IMR-90 (cell line): Measurements from ENCODE around the gene IVL. TPM values are rescaled to one million over a fixed set of nuclear protein-coding genes. Genes with fewer than 3 reads are reported as not detected.

Experiments used
- ATAC-seq: fragments of 200-7000 bp; cut with Tn5 transposase; 2 replicates; pipeline ENCODE4 v1.9.1; 2020; ENCODE audit warnings: low read depth, mild to moderate bottlenecking, moderate library complexity
- BruUV-seq: library from RNA; stranded (reverse); fragments of 400-500 nt; replicated peaks from 2 replicates; lab custom pipeline; 2021; lab: Mats Ljungman, UMichigan
- CTCF ChIA-PET: fragments of 300-600 bp; formaldehyde crosslinking; extraction: SDS; loops from one replicate; lab custom pipeline; 2021; ENCODE audit warnings: antibody characterized with exemption; lab: Yijun Ruan, JAX
- POLR2A ChIA-PET: fragments of 300-600 bp; sonication (Branson Sonifier 250); formaldehyde crosslinking; loops from one replicate; lab custom pipeline; 2022; ENCODE audit warnings: antibody characterized with exemption; ENCODE audit not compliant: unreplicated experiment; lab: Charles Lee
- DNase-seq: peaks from one replicate; pipeline ENCODE4 v3.0.0; 2013
- H2AFZ ChIP-seq: replicated peaks from 2 replicates; pipeline ENCODE3; 2013; ENCODE audit warnings: low read length, mild to moderate bottlenecking; ENCODE audit not compliant: poor library complexity
- H2AK5ac ChIP-seq: 2 replicates; pipeline ENCODE4 v1.6.1; 2013; ENCODE audit warnings: low read depth, low read length, inconsistent platforms
- H2AK9ac ChIP-seq: replicated peaks from 2 replicates; pipeline ENCODE3; 2013; ENCODE audit warnings: mild to moderate bottlenecking, low read depth, low read length, moderate library complexity; ENCODE audit not compliant: poor library complexity
- H2BK120ac ChIP-seq: 2 replicates; pipeline ENCODE4 v1.6.1; 2013; ENCODE audit warnings: low read depth, low read length, inconsistent platforms
- H2BK15ac ChIP-seq: 3 replicates; pipeline ENCODE4 v1.6.1; 2013; ENCODE audit warnings: low read depth, low read length, inconsistent platforms
- H2BK20ac ChIP-seq: 2 replicates; pipeline ENCODE4 v1.6.1; 2013; ENCODE audit warnings: low read depth, mild to moderate bottlenecking, inconsistent platforms, low read length, moderate library complexity
- H2BK5ac ChIP-seq: 2 replicates; pipeline ENCODE4 v1.6.1; 2013; ENCODE audit warnings: mild to moderate bottlenecking, low read depth, low read length, inconsistent platforms; ENCODE audit not compliant: poor library complexity, severe bottlenecking
- H3K14ac ChIP-seq: replicated peaks from 2 replicates; pipeline ENCODE4 v1.6.1; 2013; ENCODE audit warnings: low read depth, low read length, inconsistent platforms
- H3K18ac ChIP-seq: 2 replicates; pipeline ENCODE4 v1.6.1; 2013; ENCODE audit warnings: low read depth, low read length, control low read depth
- H3K23ac ChIP-seq: 2 replicates; pipeline ENCODE4 v1.6.1; 2013; ENCODE audit warnings: low read depth, low read length, inconsistent platforms
- H3K27ac ChIP-seq: 2 replicates; pipeline ENCODE4 v1.5.1; 2013; ENCODE audit warnings: mild to moderate bottlenecking, control low read depth, low read length; ENCODE audit not compliant: insufficient read depth
- H3K27me3 ChIP-seq: 2 replicates; pipeline ENCODE4 v1.6.1; 2013; ENCODE audit warnings: low read length; ENCODE audit not compliant: control insufficient read depth, insufficient read depth
- H3K36me3 ChIP-seq: 2 replicates; pipeline ENCODE4 v1.6.1; 2013; ENCODE audit warnings: low read length, mixed read lengths; ENCODE audit not compliant: control insufficient read depth, insufficient read depth
- H3K4ac ChIP-seq: 2 replicates; pipeline ENCODE4 v1.6.1; 2013; ENCODE audit warnings: low read depth, low read length, inconsistent platforms
- H3K4me1 ChIP-seq: 2 replicates; pipeline ENCODE4 v1.6.1; 2013; ENCODE audit warnings: low read length, mixed read lengths; ENCODE audit not compliant: control insufficient read depth, insufficient read depth
- H3K4me2 ChIP-seq: 2 replicates; pipeline ENCODE4 v1.6.1; 2013; ENCODE audit warnings: low read depth, mild to moderate bottlenecking, control low read depth, low read length, moderate library complexity
- H3K4me3 ChIP-seq: 2 replicates; pipeline ENCODE4 v1.5.1; 2013; ENCODE audit warnings: low read depth, mild to moderate bottlenecking, control low read depth, low read length, moderate library complexity; ENCODE audit not compliant: insufficient read depth
- H3K56ac ChIP-seq: 2 replicates; pipeline ENCODE4 v1.6.1; 2013; ENCODE audit warnings: low read length, inconsistent platforms; ENCODE audit not compliant: insufficient read depth; ENCODE audit errors: extremely low read depth
- H3K79me1 ChIP-seq, 2 experiments: 2 replicates each; pipeline ENCODE4 v1.6.1; 2013; ENCODE audit warnings: low read length in 2 of 2, inconsistent platforms in 1 of 2, low read depth in 1 of 2
- H3K9ac ChIP-seq: 2 replicates; pipeline ENCODE4 v1.6.1; 2013; ENCODE audit warnings: low read depth, low read length, control low read depth
- H3K9me1 ChIP-seq: 2 replicates; pipeline ENCODE4 v1.6.1; 2013; ENCODE audit warnings: low read length, inconsistent platforms; ENCODE audit not compliant: insufficient read depth
- H3K9me3 ChIP-seq: 2 replicates; pipeline ENCODE4 v1.6.1; 2013; ENCODE audit warnings: low read length; ENCODE audit not compliant: control insufficient read depth, insufficient read depth
- H4K20me1 ChIP-seq: 2 replicates; pipeline ENCODE4 v1.6.1; 2013; ENCODE audit warnings: low read length, inconsistent platforms; ENCODE audit not compliant: insufficient read depth
- H4K5ac ChIP-seq: 2 replicates; pipeline ENCODE4 v1.6.1; 2013; ENCODE audit warnings: mild to moderate bottlenecking, low read depth, low read length, control low read depth
- H4K8ac ChIP-seq, 2 experiments: 2 replicates each; pipeline ENCODE4 v1.6.1; 2013; ENCODE audit warnings: low read depth in 2 of 2, low read length in 2 of 2, control low read depth in 1 of 2, inconsistent platforms in 1 of 2
- H4K91ac ChIP-seq: 2 replicates; pipeline ENCODE4 v1.6.1; 2013; ENCODE audit warnings: low read depth, low read length, inconsistent platforms; ENCODE audit not compliant: insufficient read depth
- CEBPB ChIP-seq: IDR thresholded peaks from 2 replicates; pipeline ENCODE4 v1.6.1; 2012; ENCODE audit warnings: low read depth, low read length, improper control_type of control experiment
- ELK1 ChIP-seq: fragments of 150-350 bp; IDR thresholded peaks from 2 replicates; pipeline ENCODE4 v1.6.1; 2016; ENCODE audit warnings: low read depth, mild to moderate bottlenecking, low read length, moderate library complexity, borderline replicate concordance
- MAZ ChIP-seq: IDR thresholded peaks from 2 replicates; pipeline ENCODE4 v1.6.1; 2012; ENCODE audit warnings: low read depth, mild to moderate bottlenecking, low read length, improper control_type of control experiment, moderate library complexity, borderline replicate concordance
- SMC3 ChIP-seq: fragments of 150-350 bp; IDR thresholded peaks from 2 replicates; pipeline ENCODE4 v1.6.1; 2016; ENCODE audit warnings: low read depth, mild to moderate bottlenecking, antibody characterized with exemption, low read length, moderate library complexity
- WGBS, 2 experiments: methylation state at CpG; one replicate each; pipeline versions ENCODE4 v1.1.5 to v1.1.7; 2013; ENCODE audit warnings: missing lambda C conversion rate in 2 of 2; ENCODE audit not compliant: insufficient read length in 1 of 2; ENCODE audit errors: extremely low coverage in 2 of 2; 5-methylcytosine and 5-hydroxymethylcytosine counted together
- dilution Hi-C: fragments of 300-500 bp; cut with HindIII; formaldehyde crosslinking; loops from one replicate; pipeline ENCODE4 v1.14.3; 2018; ENCODE audit warnings: low sequenced_read_pairs; ENCODE audit not compliant: unreplicated experiment
- in situ Hi-C: fragments of 300-500 bp; cut with MboI; formaldehyde crosslinking; loops from 3 replicates; pipeline ENCODE4 v1.14.3; 2019; ENCODE audit warnings: low sequenced_read_pairs, inconsistent platforms, mixed read lengths
- intact Hi-C: fragments of 100-400 bp; cut with micrococcal nuclease; formaldehyde crosslinking; loops from 2 replicates; pipeline ENCODE4 v1.10.0; 2022
- polyA plus RNA-seq, 3 experiments: library from polyadenylated mRNA; depleted of rRNA; stranded (reverse); fragments of >200 nt; gene quantifications; 2 replicates each; pipeline ENCODE4 v1.2.3, GENCODE V29; 2012; ENCODE audit warnings: low replicate concordance in 1 of 3
- total RNA-seq: library from RNA; depleted of rRNA; stranded (reverse); fragments of >200 nt; gene quantifications from 2 replicates; pipeline ENCODE4 v1.2.3, GENCODE V29; 2012

Gene IVL
- total and polyA plus RNA-seq, 2 of the 4 experiments (the other 2 are of a cell fraction) = not detected

GRCh38 chr1:152899027-152899426, 9.3 kb upstream of the IVL start:
- no peak for DNase-seq
- no peak for ATAC-seq
- ChIA-PET CTCF (no interaction called here), POLR2A (no interaction called here)
- Histone ChIP-seq H3K27ac (no peak overlapping the region), H3K18ac (no peak overlapping the region), H3K4ac (no peak overlapping the region), H3K36me3 (no peaks in the 10 kb centered on the region), H2BK20ac (no peak overlapping the region), H2AFZ (no peak overlapping the region), H3K9me3 (no peaks in the 10 kb centered on the region), H4K91ac (no peak overlapping the region), H3K14ac (no peak overlapping the region), H3K4me1 (no peaks in the 10 kb centered on the region), H4K5ac (no peak overlapping the region), H4K20me1 (no peaks in the 10 kb centered on the region), H2BK5ac (no peak overlapping the region), H2AK5ac (no peak overlapping the region), H3K56ac (no peak overlapping the region), H3K4me2 (no peak overlapping the region), H2BK120ac (no peak overlapping the region), H3K79me1 (no peaks in the 10 kb centered on the region), H2AK9ac (no peak overlapping the region), H2BK15ac (no peak overlapping the region), H3K27me3 (no peaks in the 10 kb centered on the region), H3K23ac (no peak overlapping the region), H3K9ac (no peak overlapping the region), H3K4me3 (no peak overlapping the region), H3K9me1 (no peaks in the 10 kb centered on the region), H4K8ac (no peak overlapping the region)
- TF ChIP-seq MAZ (no peak), ELK1 (no peak), SMC3 (no peak), CEBPB (no peak)
- no CpG with 5 or more reads among the region's 4 CpGs for WGBS, 2 experiments
- in situ Hi-C loops = no loop called here
- intact Hi-C loops = no loop called here
- no TSS peak for BruUV-seq
- dilution Hi-C loops = no loop called here
